Thyroid gland (tissue), 4 donors: ENCODE results near the gene MBD6. TPM values are rescaled to one million over a fixed set of nuclear protein-coding genes. Genes with fewer than 3 reads are reported as not detected.

Experiments used
- DNase-seq, 2 donors: peaks; one replicate each; pipeline ENCODE4 v3.0.0-alpha.2; 2019
- H3K27ac ChIP-seq, 3 donors: fragments of 200-600 bp; sonication (generic); 1 replicate in 2 of 3; 2 replicates in 1 of 3; pipeline ENCODE4 v1.5.1; 2016 to 2019; ENCODE audit warnings: mild to moderate bottlenecking in 1 of 3, moderate library complexity in 1 of 3
- H3K27me3 ChIP-seq: fragments of 200-600 bp; sonication (generic); one replicate; pipeline ENCODE4 v1.5.1; 2019
- H3K36me3 ChIP-seq, 2 donors: fragments of 200-600 bp; sonication (generic); one replicate each; pipeline ENCODE4 v1.5.1; 2016 to 2019
- H3K4me1 ChIP-seq, 2 donors: fragments of 200-600 bp; sonication (generic); one replicate each; pipeline ENCODE4 v1.5.1; 2017 to 2019
- H3K4me3 ChIP-seq, 3 donors: fragments of 200-600 bp; sonication (generic); replicated peaks in 1 of 3; 1 replicate in 2 of 3; 2 replicates in 1 of 3; pipeline ENCODE4 v1.5.1; 2016; ENCODE audit warnings: mild to moderate bottlenecking in 1 of 3
- H3K9me3 ChIP-seq: fragments of 200-600 bp; sonication (generic); one replicate; pipeline ENCODE4 v1.5.1; 2017
- CTCF ChIP-seq, 6 experiments: fragments of 200-600 bp in 3 of 6; fragments of 450-650 bp in 3 of 6; sonication (generic) in 3 of 6; IDR thresholded peaks; one replicate each; pipeline ENCODE4 v1.5.1; 2016 to 2019; ENCODE audit warnings: antibody characterized with exemption in 6 of 6, mild to moderate bottlenecking in 2 of 6, inconsistent platforms in 1 of 6, moderate library complexity in 1 of 6
- POLR2A ChIP-seq, 2 donors: fragments of 450-650 bp; IDR thresholded peaks; one replicate each; pipeline ENCODE4 v1.6.1; 2017; ENCODE audit warnings: antibody characterized with exemption in 2 of 2, mild to moderate bottlenecking in 2 of 2, moderate library complexity in 1 of 2
- WGBS, 2 donors: methylation state at CpG; one replicate each; pipeline ENCODE4 v1.1.5; 2017; 5-methylcytosine and 5-hydroxymethylcytosine counted together
- intact Hi-C: fragments of 100-400 bp; cut with DNase I; formaldehyde crosslinking; loops from one replicate; pipeline ENCODE4 v1.15.1; 2023
- total RNA-seq, 4 donors: library from RNA; depleted of rRNA; stranded (reverse); fragments of >200 nt; gene quantifications; one replicate each; pipeline ENCODE4 v1.2.3, GENCODE V29; 2016

Gene MBD6
- total RNA-seq, 4 donors from 2014 or later = 18.9 to 59.7 (median 51.9) TPM

DNA sequence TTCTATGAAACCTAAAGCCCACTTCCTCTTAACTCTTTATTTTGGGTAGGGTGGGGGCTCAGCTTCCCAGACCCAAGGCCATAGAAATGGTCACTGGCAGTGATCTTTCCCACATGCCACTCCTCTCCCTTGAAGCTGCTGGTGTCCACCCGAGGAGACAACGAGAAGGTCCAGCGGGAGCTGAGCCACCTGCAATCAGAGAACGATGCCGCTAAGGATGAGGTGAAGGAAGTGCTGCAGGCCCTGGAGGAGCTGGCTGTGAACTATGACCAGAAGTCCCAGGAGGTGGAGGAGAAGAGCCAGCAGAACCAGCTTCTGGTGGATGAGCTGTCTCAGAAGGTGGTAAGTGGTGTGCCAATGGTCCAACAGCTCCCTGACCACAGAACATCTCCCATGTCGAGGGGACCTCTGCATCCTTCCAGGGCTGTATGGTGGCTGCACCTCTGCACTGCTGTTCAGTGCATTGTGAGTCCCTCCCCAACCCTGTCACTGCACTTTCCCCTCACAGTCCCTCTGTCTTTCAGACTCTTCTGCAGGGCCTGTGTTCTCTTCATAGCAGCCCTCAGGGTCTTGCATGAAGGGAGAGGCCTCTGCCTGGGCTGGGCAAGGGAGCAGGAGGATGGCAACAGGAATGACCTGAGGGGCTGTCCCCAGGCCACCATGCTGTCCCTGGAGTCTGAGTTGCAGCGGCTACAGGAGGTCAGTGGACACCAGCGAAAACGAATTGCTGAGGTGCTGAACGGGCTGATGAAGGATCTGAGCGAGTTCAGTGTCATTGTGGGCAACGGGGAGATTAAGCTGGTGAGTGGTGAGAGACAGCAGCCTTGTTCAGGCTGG, 49.5 kb downstream of the MBD6 start:
- no peaks in the 10 kb centered on the region for H3K27me3 ChIP-seq
- no peak overlapping the region for H3K4me3 ChIP-seq
- no peaks in the 10 kb centered on the region for H3K4me1 ChIP-seq
- 91 to 94% methylated on average over 11 to 12 of the region's 12 CpGs for WGBS, 2 donors
- DNase-seq = no peak
- no peaks in the 10 kb centered on the region for H3K9me3 ChIP-seq
- H3K27ac ChIP-seq = no peak overlapping the region
- TF ChIP-seq POLR2A (IDR thresholded peaks at IDR 0.05) (no peak), CTCF (IDR thresholded peaks at IDR 0.05) (no peak)
- intact Hi-C loops = no loop called here
- H3K36me3 ChIP-seq = no peaks in the 10 kb centered on the region

GRCh38 chr12:57574795-57575194, 52.2 kb downstream of the MBD6 start:
- Histone ChIP-seq H3K27ac (no peak overlapping the region), H3K9me3 (no peaks in the 10 kb centered on the region), H3K4me1 (no peaks in the 10 kb centered on the region), H3K36me3 (no peaks in the 10 kb centered on the region), H3K27me3 (no peaks in the 10 kb centered on the region), H3K4me3 (no peak overlapping the region)
- no peak for DNase-seq
- 87 to 93% methylated on average over 10 of the region's 10 CpGs for WGBS, 2 donors
- TF ChIP-seq POLR2A (IDR thresholded peaks at IDR 0.05) (no peak), CTCF (IDR thresholded peaks at IDR 0.05) (no peak)
- intact Hi-C loops = no loop called here

GRCh38 chr12:57575771-57576612, 53.4 kb downstream of the MBD6 start:
- H3K9me3 ChIP-seq = no peaks in the 10 kb centered on the region
- no peak overlapping the region for H3K27ac ChIP-seq
- no peaks in the 10 kb centered on the region for H3K4me1 ChIP-seq
- no peak for DNase-seq
- intact Hi-C loops = no loop called here
- H3K4me3 ChIP-seq = no peak overlapping the region
- no peak for TF ChIP-seq CTCF (IDR thresholded peaks at IDR 0.05)
- no peak for TF ChIP-seq POLR2A (IDR thresholded peaks at IDR 0.05)
- H3K27me3 ChIP-seq = no peaks in the 10 kb centered on the region
- 79 to 89% methylated on average over 12 of the region's 12 CpGs for WGBS, 2 donors
- no peaks in the 10 kb centered on the region for H3K36me3 ChIP-seq

DNA sequence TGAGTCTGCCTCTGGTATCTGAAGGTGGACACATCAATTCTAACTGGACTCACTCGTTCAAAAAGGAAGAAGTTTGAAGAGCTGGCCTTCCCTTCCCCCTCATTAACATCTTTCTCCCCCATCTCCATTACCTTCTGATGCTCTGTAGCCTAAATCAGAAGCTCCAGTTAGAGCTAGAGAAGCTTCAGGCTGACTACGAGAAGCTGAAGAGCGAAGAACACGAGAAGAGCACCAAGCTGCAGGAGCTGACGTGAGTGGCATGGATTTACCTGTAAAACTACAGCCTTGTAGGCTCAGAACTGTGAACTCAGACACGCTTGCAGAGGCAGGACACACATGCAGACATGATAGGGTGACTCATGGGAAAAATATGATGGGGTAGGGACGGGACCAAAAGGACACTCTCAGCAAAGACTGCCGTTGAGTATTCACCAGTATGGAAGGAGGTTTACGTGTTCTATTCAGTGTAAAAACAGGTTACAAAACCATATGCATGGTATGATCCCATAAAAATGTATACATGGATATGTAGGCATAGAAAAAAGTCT, 54.1 kb downstream of the MBD6 start:
- Histone ChIP-seq H3K9me3 (no peaks in the 10 kb centered on the region), H3K27ac (no peak overlapping the region), H3K4me1 (no peaks in the 10 kb centered on the region), H3K27me3 (no peaks in the 10 kb centered on the region), H3K4me3 (no peak overlapping the region), H3K36me3 (no peaks in the 10 kb centered on the region)
- no peak for DNase-seq
- intact Hi-C loops = no loop called here
- no peak for TF ChIP-seq CTCF (IDR thresholded peaks at IDR 0.05)
- TF ChIP-seq POLR2A (IDR thresholded peaks at IDR 0.05) = no peak
- 87 to 91% methylated on average over 9 of the region's 9 CpGs for WGBS, 2 donors
